Measurements from ENCODE around the gene FAM184B.

FAM184B gene

DNA sequence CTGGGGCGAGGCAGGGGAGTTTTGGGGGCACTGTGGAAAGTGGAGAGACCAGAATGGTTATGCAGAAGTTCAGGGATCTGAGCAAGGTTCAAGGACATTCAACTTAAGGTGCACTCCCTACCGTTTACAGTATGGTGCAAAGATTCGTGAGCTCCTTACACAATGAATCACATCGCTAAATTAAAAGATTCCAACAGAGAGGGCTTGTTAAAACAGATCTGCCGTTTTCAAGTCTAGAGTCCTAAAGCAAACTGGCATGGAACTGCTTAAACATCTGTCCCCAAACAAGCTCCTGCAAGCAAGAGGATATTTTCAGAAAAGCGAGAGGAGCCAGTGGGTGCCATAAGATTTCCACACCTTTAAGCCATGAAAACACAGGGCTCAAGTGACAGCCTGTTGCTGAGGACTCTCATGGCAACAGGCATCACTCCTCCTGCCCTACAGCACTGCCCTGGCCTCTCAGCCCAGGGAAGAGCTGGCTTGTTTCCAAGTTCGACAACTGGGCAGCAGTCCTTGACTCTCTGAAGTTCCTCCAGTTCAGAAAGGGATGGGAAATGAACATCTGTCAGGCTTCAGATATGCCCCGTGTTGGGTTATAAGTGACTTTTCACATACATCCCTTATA, 10.0 kb downstream of the FAM184B start:
- Histone ChIP-seq H3K9me2 (ENCODE audit: low read depth, low read length) (no peaks in the 10 kb centered on the region), H3K9me3 (ENCODE audit: low read length) (no peaks in the 10 kb centered on the region), H3K27me3 (ENCODE audit: insufficient read depth, low read length) (no peaks in the 10 kb centered on the region), H3K79me2 (ENCODE audit: insufficient read depth, low read length) (no peaks in the 10 kb centered on the region), H3K4me2 (ENCODE audit: low read length) (no peak overlapping the region), H3K36me3 (ENCODE audit: insufficient read depth, low read length) (no peaks in the 10 kb centered on the region), H3K9ac (ENCODE audit: low read length) (no peak overlapping the region), H2AFZ (ENCODE audit: low read length) (no peak overlapping the region), H3F3A (ENCODE audit: insufficient read depth, low read length) (no peaks in the 10 kb centered on the region), H3K4me1 (ENCODE audit: insufficient read depth, low read length, severe bottlenecking) (no peaks in the 10 kb centered on the region), H4K20me1 (ENCODE audit: insufficient read depth, low read length) (no peaks in the 10 kb centered on the region), H3K27ac (ENCODE audit: low read depth, low read length, poor library complexity, severe bottlenecking) (no peak overlapping the region), H3K4me3 (ENCODE audit: low read depth, low read length, poor library complexity, severe bottlenecking) (no peak overlapping the region)
- TF ChIP-seq, protein P1, sequence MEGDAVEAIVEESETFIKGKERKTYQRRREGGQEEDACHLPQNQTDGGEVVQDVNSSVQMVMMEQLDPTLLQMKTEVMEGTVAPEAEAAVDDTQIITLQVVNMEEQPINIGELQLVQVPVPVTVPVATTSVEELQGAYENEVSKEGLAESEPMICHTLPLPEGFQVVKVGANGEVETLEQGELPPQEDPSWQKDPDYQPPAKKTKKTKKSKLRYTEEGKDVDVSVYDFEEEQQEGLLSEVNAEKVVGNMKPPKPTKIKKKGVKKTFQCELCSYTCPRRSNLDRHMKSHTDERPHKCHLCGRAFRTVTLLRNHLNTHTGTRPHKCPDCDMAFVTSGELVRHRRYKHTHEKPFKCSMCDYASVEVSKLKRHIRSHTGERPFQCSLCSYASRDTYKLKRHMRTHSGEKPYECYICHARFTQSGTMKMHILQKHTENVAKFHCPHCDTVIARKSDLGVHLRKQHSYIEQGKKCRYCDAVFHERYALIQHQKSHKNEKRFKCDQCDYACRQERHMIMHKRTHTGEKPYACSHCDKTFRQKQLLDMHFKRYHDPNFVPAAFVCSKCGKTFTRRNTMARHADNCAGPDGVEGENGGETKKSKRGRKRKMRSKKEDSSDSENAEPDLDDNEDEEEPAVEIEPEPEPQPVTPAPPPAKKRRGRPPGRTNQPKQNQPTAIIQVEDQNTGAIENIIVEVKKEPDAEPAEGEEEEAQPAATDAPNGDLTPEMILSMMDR (IDR thresholded peaks at IDR 0.05; ENCODE audit: low read length), result no peak
- no peak for TF ChIP-seq EZH2 (IDR thresholded peaks at IDR 0.05; ENCODE audit: borderline replicate concordance, low read length)

DNA sequence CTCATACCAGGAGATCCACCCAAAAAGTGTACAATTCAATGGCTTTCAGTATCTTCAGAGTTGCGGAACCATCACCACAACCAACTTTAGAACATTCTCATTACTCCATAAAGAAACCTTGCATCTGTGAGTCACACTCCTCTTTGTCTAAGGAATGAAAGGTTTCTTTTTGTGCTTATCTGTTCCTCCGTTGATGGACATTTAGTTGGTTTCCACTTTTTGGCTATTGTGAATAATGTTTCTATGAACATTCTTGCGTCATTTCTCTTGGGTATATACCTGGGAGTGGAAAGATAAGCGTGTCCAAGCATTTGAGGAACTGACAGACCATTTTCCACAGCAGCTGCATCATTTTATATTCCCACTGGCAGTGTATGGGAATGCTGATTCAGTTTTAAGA, 10.6 kb downstream of the FAM184B start:
- Histone ChIP-seq H3K4me2 (ENCODE audit: low read length) (no peak overlapping the region), H3F3A (ENCODE audit: insufficient read depth, low read length) (no peaks in the 10 kb centered on the region), H3K4me1 (ENCODE audit: insufficient read depth, low read length, severe bottlenecking) (no peaks in the 10 kb centered on the region), H2AFZ (ENCODE audit: low read length) (no peak overlapping the region), H3K9me2 (ENCODE audit: low read depth, low read length) (no peaks in the 10 kb centered on the region), H3K27me3 (ENCODE audit: insufficient read depth, low read length) (no peaks in the 10 kb centered on the region), H3K79me2 (ENCODE audit: insufficient read depth, low read length) (no peaks in the 10 kb centered on the region), H3K4me3 (ENCODE audit: low read depth, low read length, poor library complexity, severe bottlenecking) (no peak overlapping the region), H3K36me3 (ENCODE audit: insufficient read depth, low read length) (no peaks in the 10 kb centered on the region), H3K27ac (ENCODE audit: low read depth, low read length, poor library complexity, severe bottlenecking) (no peak overlapping the region), H4K20me1 (ENCODE audit: insufficient read depth, low read length) (no peaks in the 10 kb centered on the region), H3K9ac (ENCODE audit: low read length) (no peak overlapping the region), H3K9me3 (ENCODE audit: low read length) (no peaks in the 10 kb centered on the region)
- no peak for TF ChIP-seq EZH2 (IDR thresholded peaks at IDR 0.05; ENCODE audit: borderline replicate concordance, low read length)
- TF ChIP-seq, protein P1 (IDR thresholded peaks at IDR 0.05; ENCODE audit: low read length), result no peak

DNA sequence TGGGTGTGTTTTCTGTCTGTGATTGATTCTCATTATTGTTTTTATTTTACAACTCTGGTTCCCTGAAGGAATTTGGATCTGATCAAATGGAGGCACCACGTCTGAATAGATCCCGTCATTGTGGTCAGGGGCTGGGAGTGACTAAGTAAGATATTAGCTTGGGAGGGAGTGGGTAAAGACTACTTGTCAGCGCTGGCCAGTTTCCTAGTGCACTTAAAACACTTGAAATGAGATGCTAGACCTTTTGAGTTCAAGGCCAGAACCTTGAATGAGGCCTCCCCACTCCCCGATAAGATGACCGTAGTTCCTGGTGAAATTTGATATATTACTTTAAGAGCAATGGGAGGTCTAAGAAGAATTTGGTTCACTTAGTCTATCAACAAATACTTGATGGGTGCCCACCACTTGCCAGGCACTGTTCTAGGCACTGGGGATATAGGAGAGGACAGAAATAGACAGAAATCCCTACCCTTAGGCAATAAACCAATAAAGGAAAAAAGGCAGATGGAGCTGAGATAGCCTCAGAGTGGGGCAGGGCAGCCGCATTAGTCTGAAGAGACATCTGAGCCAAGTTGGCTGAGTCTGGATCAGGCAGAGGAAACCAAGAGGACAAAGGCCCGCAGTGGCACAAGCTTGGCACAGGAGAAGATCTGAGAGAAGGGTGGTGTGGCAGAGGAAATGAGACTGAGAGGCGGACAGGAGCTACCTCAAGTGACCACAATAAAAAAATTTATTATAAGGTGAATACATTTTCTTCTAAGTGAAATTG, 11.8 kb downstream of the FAM184B start:
- Histone ChIP-seq H4K20me1 (ENCODE audit: insufficient read depth, low read length) (no peaks in the 10 kb centered on the region), H3F3A (ENCODE audit: insufficient read depth, low read length) (no peaks in the 10 kb centered on the region), H3K4me1 (ENCODE audit: insufficient read depth, low read length, severe bottlenecking) (no peaks in the 10 kb centered on the region), H3K9me2 (ENCODE audit: low read depth, low read length) (no peaks in the 10 kb centered on the region), H3K4me2 (ENCODE audit: low read length) (no peak overlapping the region), H3K79me2 (ENCODE audit: insufficient read depth, low read length) (no peaks in the 10 kb centered on the region), H3K4me3 (ENCODE audit: low read depth, low read length, poor library complexity, severe bottlenecking) (no peak overlapping the region), H2AFZ (ENCODE audit: low read length) (no peak overlapping the region), H3K36me3 (ENCODE audit: insufficient read depth, low read length) (no peaks in the 10 kb centered on the region), H3K27ac (ENCODE audit: low read depth, low read length, poor library complexity, severe bottlenecking) (no peak overlapping the region), H3K9ac (ENCODE audit: low read length) (no peak overlapping the region), H3K27me3 (ENCODE audit: insufficient read depth, low read length) (no peaks in the 10 kb centered on the region), H3K9me3 (ENCODE audit: low read length) (no peaks in the 10 kb centered on the region)
- TF ChIP-seq, protein P1 (IDR thresholded peaks at IDR 0.05; ENCODE audit: low read length), result no peak
- TF ChIP-seq EZH2 (IDR thresholded peaks at IDR 0.05; ENCODE audit: borderline replicate concordance, low read length), result no peak
